Liver (tissue), 9 donors: ENCODE results near the gene RERE. TPM values are rescaled to one million over a fixed set of nuclear protein-coding genes. Genes with fewer than 3 reads are reported as not detected.

Experiments used
- DNase-seq: peaks from one replicate; pipeline ENCODE4 v3.0.0-alpha.2; 2017; ENCODE audit warnings: low spot score
- H3K27ac ChIP-seq, 2 donors: one replicate each; pipeline ENCODE4 v1.7.0; 2013; ENCODE audit warnings: inconsistent platforms in 2 of 2, low read length in 2 of 2, control low read depth in 1 of 2, low read depth in 1 of 2, mild to moderate bottlenecking in 1 of 2
- H3K27me3 ChIP-seq, 4 donors: one replicate each; pipeline versions ENCODE4 v1.6.1 to v1.7.0; 2013; ENCODE audit warnings: low read length in 3 of 4, inconsistent platforms in 1 of 4, mild to moderate bottlenecking in 1 of 4, moderate library complexity in 1 of 4; ENCODE audit not compliant: control insufficient read depth in 4 of 4, insufficient read depth in 4 of 4
- H3K36me3 ChIP-seq, 4 donors: one replicate each; pipeline versions ENCODE4 v1.6.1 to v1.7.0; 2013; ENCODE audit warnings: low read length in 3 of 4, mild to moderate bottlenecking in 3 of 4, low read depth in 1 of 4, moderate library complexity in 1 of 4; ENCODE audit not compliant: control insufficient read depth in 4 of 4, insufficient read depth in 3 of 4
- H3K4me1 ChIP-seq, 4 donors: one replicate each; pipeline versions ENCODE4 v1.6.1 to v1.7.0; 2013; ENCODE audit warnings: low read length in 3 of 4, mild to moderate bottlenecking in 3 of 4, moderate library complexity in 1 of 4; ENCODE audit not compliant: control insufficient read depth in 4 of 4, insufficient read depth in 4 of 4
- H3K4me3 ChIP-seq, 3 donors: one replicate each; pipeline versions ENCODE4 v1.6.1 to v1.7.0; 2013; ENCODE audit warnings: low read length in 3 of 3, control low read depth in 1 of 3, low read depth in 1 of 3, mild to moderate bottlenecking in 1 of 3
- H3K9ac ChIP-seq, 2 donors: one replicate each; pipeline ENCODE4 v1.7.0; 2013; ENCODE audit warnings: low read length in 2 of 2, mild to moderate bottlenecking in 2 of 2, moderate library complexity in 2 of 2, control low read depth in 1 of 2, low read depth in 1 of 2
- H3K9me3 ChIP-seq, 4 donors: one replicate each; pipeline versions ENCODE4 v1.6.1 to v1.7.0; 2013; ENCODE audit warnings: low read length in 3 of 4; ENCODE audit not compliant: control insufficient read depth in 4 of 4
- ATF3 ChIP-seq: IDR thresholded peaks from 2 replicates; pipeline ENCODE4 v1.6.1; 2016; ENCODE audit warnings: antibody characterized with exemption
- EGR1 ChIP-seq, 2 donors: IDR thresholded peaks; 2 replicates each; pipeline ENCODE4 v1.6.1; 2016 to 2018; ENCODE audit warnings: antibody characterized with exemption in 2 of 2, low read depth in 2 of 2
- FOXA1 ChIP-seq: IDR thresholded peaks from 2 replicates; pipeline ENCODE4 v1.6.1; 2016; ENCODE audit warnings: antibody characterized with exemption
- FOXA2 ChIP-seq: IDR thresholded peaks from 2 replicates; pipeline ENCODE4 v1.6.1; 2016; ENCODE audit warnings: antibody characterized with exemption
- GABPA ChIP-seq, 2 donors: IDR thresholded peaks in 1 of 2; conservative IDR thresholded peaks in 1 of 2; 2 replicates each; pipeline ENCODE4 v1.6.1; 2016; ENCODE audit warnings: antibody characterized with exemption in 2 of 2, mild to moderate bottlenecking in 1 of 2, moderate library complexity in 1 of 2
- HNF4G ChIP-seq: IDR thresholded peaks from 2 replicates; pipeline ENCODE4 v1.6.1; 2016; ENCODE audit warnings: antibody characterized with exemption
- JUND ChIP-seq, 2 donors: IDR thresholded peaks; 2 replicates each; pipeline ENCODE4 v1.6.1; 2016; ENCODE audit warnings: antibody characterized with exemption in 2 of 2
- MAX ChIP-seq: IDR thresholded peaks from 2 replicates; pipeline ENCODE4 v1.6.1; 2016; ENCODE audit warnings: antibody characterized with exemption
- NR2F2 ChIP-seq: IDR thresholded peaks from 2 replicates; pipeline ENCODE4 v1.6.1; 2016; ENCODE audit warnings: antibody characterized with exemption
- RAD21 ChIP-seq, 2 donors: IDR thresholded peaks; 2 replicates each; pipeline ENCODE4 v1.6.1; 2016; ENCODE audit warnings: antibody characterized with exemption in 2 of 2, mild to moderate bottlenecking in 2 of 2
- SP1 ChIP-seq: IDR thresholded peaks from 2 replicates; pipeline ENCODE4 v1.6.1; 2018; ENCODE audit warnings: antibody characterized with exemption, mild to moderate bottlenecking
- TAF1 ChIP-seq: conservative IDR thresholded peaks from 2 replicates; pipeline ENCODE4 v1.6.1; 2016; ENCODE audit warnings: antibody characterized with exemption, mild to moderate bottlenecking
- YY1 ChIP-seq: IDR thresholded peaks from 2 replicates; pipeline ENCODE4 v1.6.1; 2016; ENCODE audit warnings: antibody characterized with exemption, mild to moderate bottlenecking
- WGBS: extraction: QIAGEN DNeasy Blood & Tissue Kit; methylation state at CpG from one replicate; pipeline ENCODE4 v1.1.7; 2013; 5-methylcytosine and 5-hydroxymethylcytosine counted together
- polyA plus RNA-seq, 2 donors: library from polyadenylated mRNA; stranded (reverse) in 1 of 2; unstranded in 1 of 2; fragments of 200-250 nt in 1 of 2; fragments of >200 nt in 1 of 2; fragmentation: Nextera tagmentation in 1 of 2; extraction: Ambion mirVana in 1 of 2; gene quantifications; one replicate each; pipeline versions ENCODE4 v1.2.1 to v1.2.3, GENCODE V29; 2013 to 2015
- total RNA-seq, 2 donors: library from RNA; depleted of rRNA; stranded (reverse); fragments of >200 nt; gene quantifications; one replicate each; pipeline ENCODE4 v1.2.3, GENCODE V29; 2014
- TF ChIP-seq, protein P1 (sequence below): IDR thresholded peaks from 2 replicates; pipeline ENCODE4 v1.6.1; 2016; ENCODE audit warnings: antibody characterized with exemption
- donor health status: healthy.
- donor health status: healthy.
- donor health status: healthy.
- donor health status: healthy.
- donor health status: healthy.

Gene RERE
- total and polyA plus RNA-seq, 4 donors, result 9.8 to 49.1 (median 24.8) TPM

- Histone ChIP-seq H3K27ac (peak overlapping the region in 1 of 2 donors; percentile 5), H3K9me3 (no peaks in the 10 kb centered on the region), H3K4me1 (peaks cover 0 to 3% (median 0%) of the 10 kb centered on the region in 4 donors), H3K9ac (no peak overlapping the region), H3K27me3 (no peaks in the 10 kb centered on the region), H3K4me3 (no peak overlapping the region), H3K36me3 (no peaks in the 10 kb centered on the region)
- no peak for TF ChIP-seq GABPA (IDR thresholded peaks at IDR 0.05 in 1 of 2, conservative IDR thresholded peaks at IDR 0.05 in 1 of 2)
- WGBS, result 86% methylated on average over 4 of the region's 4 CpGs
- no peak for DNase-seq
These were observed 361.0 kb downstream of the RERE start for GRCh38 chr1:8456308-8456912.

DNA sequence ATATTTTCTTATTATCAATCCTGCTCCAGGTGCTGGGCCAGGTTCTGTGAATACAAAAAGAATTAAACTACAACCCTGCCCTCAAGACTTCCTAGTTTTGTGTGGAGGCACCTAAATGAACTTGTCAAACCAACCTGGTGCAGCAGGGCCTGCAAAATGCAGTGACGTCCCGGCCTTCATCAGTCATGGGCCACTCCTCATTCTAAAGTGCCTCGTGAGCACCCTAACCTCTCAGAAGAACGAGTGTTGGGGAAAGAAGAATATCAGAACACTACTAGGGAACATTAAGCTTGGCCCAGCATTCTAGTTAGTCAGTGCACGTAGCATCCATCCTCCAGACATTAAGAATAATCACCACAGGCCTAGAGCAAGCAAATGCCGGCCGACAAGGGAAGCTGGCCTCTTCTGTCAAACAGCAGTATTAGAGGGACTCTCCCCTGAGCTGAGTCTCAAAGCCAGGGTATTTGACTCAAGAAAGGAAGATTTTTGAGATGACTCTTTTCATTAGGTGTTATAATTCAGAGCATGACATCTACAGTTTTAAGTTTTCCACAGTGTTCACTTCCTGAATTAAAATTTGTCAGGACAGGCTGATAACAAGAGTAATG is 361.6 kb downstream of the RERE start:
- Histone ChIP-seq H3K27me3 (no peaks in the 10 kb centered on the region), H3K27ac (peak overlapping the region; percentile 5 to 23), H3K9me3 (no peaks in the 10 kb centered on the region), H3K9ac (no peak overlapping the region), H3K4me3 (no peak overlapping the region), H3K36me3 (no peaks in the 10 kb centered on the region), H3K4me1 (peaks cover 0 to 3% (median 0%) of the 10 kb centered on the region in 4 donors)
- WGBS, result 88% methylated on average over 7 of the region's 7 CpGs
- no peak for DNase-seq
- no peak for TF ChIP-seq FOXA2
- no peak for TF ChIP-seq ATF3

DNA sequence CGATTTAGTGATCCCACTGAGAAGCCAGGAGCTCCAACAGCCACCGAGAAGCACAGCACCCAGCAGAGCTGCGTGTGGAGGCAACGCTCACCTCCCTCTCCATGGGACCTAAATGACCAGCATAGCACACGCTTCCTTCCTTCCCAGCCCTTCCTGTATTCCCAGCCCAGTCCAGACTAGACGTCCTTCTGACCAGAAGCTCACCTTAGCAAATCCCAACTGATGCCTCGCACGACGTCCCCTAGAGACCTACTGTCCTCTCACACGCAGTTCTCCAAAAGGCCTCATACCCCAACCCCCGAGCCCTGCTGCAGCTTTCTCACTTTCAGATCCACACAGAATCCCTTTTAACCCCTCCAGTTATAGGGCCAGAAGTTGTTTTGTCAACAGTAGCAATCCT is 367.1 kb downstream of the RERE start:
- Histone ChIP-seq H3K27me3 (no peaks in the 10 kb centered on the region), H3K4me3 (no peak overlapping the region), H3K9ac (no peak overlapping the region), H3K27ac (no peak overlapping the region), H3K4me1 (no peaks in the 10 kb centered on the region), H3K36me3 (no peaks in the 10 kb centered on the region), H3K9me3 (no peaks in the 10 kb centered on the region)
- DNase-seq, result no peak
- 84% methylated on average over 11 of the region's 11 CpGs for WGBS
- TF ChIP-seq, protein P1, sequence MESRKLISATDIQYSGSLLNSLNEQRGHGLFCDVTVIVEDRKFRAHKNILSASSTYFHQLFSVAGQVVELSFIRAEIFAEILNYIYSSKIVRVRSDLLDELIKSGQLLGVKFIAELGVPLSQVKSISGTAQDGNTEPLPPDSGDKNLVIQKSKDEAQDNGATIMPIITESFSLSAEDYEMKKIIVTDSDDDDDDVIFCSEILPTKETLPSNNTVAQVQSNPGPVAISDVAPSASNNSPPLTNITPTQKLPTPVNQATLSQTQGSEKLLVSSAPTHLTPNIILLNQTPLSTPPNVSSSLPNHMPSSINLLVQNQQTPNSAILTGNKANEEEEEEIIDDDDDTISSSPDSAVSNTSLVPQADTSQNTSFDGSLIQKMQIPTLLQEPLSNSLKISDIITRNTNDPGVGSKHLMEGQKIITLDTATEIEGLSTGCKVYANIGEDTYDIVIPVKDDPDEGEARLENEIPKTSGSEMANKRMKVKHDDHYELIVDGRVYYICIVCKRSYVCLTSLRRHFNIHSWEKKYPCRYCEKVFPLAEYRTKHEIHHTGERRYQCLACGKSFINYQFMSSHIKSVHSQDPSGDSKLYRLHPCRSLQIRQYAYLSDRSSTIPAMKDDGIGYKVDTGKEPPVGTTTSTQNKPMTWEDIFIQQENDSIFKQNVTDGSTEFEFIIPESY, result no peak

- no peak for DNase-seq
- 79% methylated on average over 12 of the region's 12 CpGs for WGBS
- H3K36me3 ChIP-seq, result no peaks in the 10 kb centered on the region
- no peaks in the 10 kb centered on the region for H3K27me3 ChIP-seq
- no peak overlapping the region for H3K4me3 ChIP-seq
- no peak overlapping the region for H3K9ac ChIP-seq
- H3K4me1 ChIP-seq, result no peaks in the 10 kb centered on the region
- H3K27ac ChIP-seq, result no peak overlapping the region
- no peaks in the 10 kb centered on the region for H3K9me3 ChIP-seq
- TF ChIP-seq NR2F2 (no peak), JUND (IDR thresholded peaks at IDR 0.05) (no peak), GABPA (IDR thresholded peaks at IDR 0.05 in 1 of 2, conservative IDR thresholded peaks at IDR 0.05 in 1 of 2) (no peak), ATF3 (no peak), FOXA2 (no peak), FOXA1 (no peak), YY1 (no peak), TAF1 (no peak), MAX (no peak), EGR1 (IDR thresholded peaks at IDR 0.05; ENCODE audit: low read depth in 2 of 2) (no peak), SP1 (no peak), RAD21 (IDR thresholded peaks at IDR 0.05) (no peak), HNF4G (no peak)
- TF ChIP-seq, protein P1, result no peak
These were observed 368.4 kb downstream of the RERE start for GRCh38 chr1:8448911-8449661.
